Measurements from ENCODE around the gene MRPL28.
"Not testable (repeated sequence)": the region's sequence is repeated elsewhere in the genome, so short reads cannot be mapped to it uniquely, and the experiment has no call there.

MRPL28 gene

DNA sequence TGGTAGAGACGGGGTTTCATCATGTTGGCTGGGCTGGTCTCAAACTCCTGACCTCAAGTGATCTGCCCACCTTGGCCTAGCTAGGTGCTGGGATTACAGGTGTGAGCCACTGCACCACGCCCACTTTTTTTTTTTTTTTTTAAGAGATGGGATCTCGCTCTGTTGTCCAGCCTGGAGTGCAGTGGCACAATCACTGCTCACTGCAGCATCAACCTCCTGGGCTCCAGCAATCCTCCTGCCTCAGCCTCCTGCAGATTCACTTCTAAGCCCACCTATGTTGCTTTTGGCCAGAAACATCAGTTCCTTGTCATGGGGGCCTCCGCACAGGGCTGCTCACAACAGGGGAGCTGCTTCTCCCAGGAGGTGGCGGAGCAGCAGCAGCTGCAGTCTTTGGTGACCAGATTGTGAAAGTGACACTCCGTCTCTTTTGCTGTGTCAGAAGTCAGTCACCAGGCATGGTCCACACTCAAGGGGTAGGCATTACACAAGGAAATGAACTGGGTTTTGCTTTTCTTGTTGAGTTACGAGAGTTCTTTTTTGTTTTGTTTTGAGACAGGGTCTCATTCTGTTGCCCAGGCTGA lies 22.2 kb upstream of the MRPL28 start:
- Mint-ChIP-seq H3K4me3 (no peak overlapping the region), H3K4me1 (peaks cover 39% of the 10 kb centered on the region), H3K27ac (no peak overlapping the region), H3K36me3 (ENCODE audit: low read depth) (peaks cover 8% of the 10 kb centered on the region), H3K27me3 (ENCODE audit: low read depth, poor library complexity) (peaks cover 7% of the 10 kb centered on the region), H3K9me3 (peaks cover 4% of the 10 kb centered on the region)
- TF ChIP-seq CTCF (IDR thresholded peaks at IDR 0.05), result no peak
- DNase-seq, result no peak

DNA sequence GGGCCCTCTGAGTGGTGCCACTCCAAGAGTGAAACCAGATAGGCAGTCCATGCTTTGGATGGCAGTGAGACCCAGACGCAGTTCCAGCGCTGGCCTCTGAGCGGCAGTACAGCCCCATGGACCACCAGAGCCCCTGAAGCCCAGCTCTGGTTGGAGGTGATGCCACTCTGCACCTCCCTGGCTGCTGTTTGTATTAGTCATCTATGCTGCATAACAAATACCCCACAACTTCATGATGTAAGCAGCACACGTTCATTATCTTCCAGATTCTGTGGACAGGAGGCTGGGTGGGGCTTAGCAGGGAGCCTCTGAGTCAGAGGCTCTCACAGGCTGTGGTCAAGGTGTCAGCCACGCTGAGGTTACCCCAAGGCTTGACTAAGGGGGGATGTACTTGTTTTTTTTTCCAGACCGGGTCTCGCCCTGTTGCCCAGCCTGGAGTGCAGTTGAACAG lies 21.6 kb upstream of the MRPL28 start:
- peak; percentile 64 for DNase-seq
- H3K27ac Mint-ChIP-seq, result no peak overlapping the region
- TF ChIP-seq CTCF (IDR thresholded peaks at IDR 0.05), result peak; percentile 59
- H3K9me3 Mint-ChIP-seq, result peaks cover 4% of the 10 kb centered on the region
- H3K36me3 Mint-ChIP-seq (ENCODE audit: low read depth), result peaks cover 8% of the 10 kb centered on the region
- no peak overlapping the region for H3K4me3 Mint-ChIP-seq
- peaks cover 44% of the 10 kb centered on the region for H3K4me1 Mint-ChIP-seq
- peaks cover 7% of the 10 kb centered on the region for H3K27me3 Mint-ChIP-seq (ENCODE audit: low read depth, poor library complexity)

- no peak for DNase-seq
- TF ChIP-seq CTCF (IDR thresholded peaks at IDR 0.05), result no peak
- peak overlapping the region; percentile 36 for H3K4me3 Mint-ChIP-seq
- H3K27ac Mint-ChIP-seq, result no peak overlapping the region
- peaks cover 4% of the 10 kb centered on the region for H3K9me3 Mint-ChIP-seq
- peaks cover 52% of the 10 kb centered on the region for H3K4me1 Mint-ChIP-seq
- H3K36me3 Mint-ChIP-seq (ENCODE audit: low read depth), result peaks cover 8% of the 10 kb centered on the region
- H3K27me3 Mint-ChIP-seq (ENCODE audit: low read depth, poor library complexity), result peaks cover 4% of the 10 kb centered on the region
These were observed 19.0 kb upstream of the MRPL28 start for GRCh38 chr16:389352-389751.

GRCh38 chr16:387761-388666 lies 17.7 kb upstream of the MRPL28 start:
- Mint-ChIP-seq H3K4me1 (peaks cover 65% of the 10 kb centered on the region), H3K27ac (peak overlapping the region; percentile 87), H3K4me3 (peak overlapping the region; percentile 14)
- H3K27me3 Mint-ChIP-seq (ENCODE audit: low read depth, poor library complexity); H3K9me3 Mint-ChIP-seq; H3K36me3 Mint-ChIP-seq (ENCODE audit: low read depth); DNase-seq: not testable (repeated sequence)
- peak; percentile 9 for TF ChIP-seq CTCF (IDR thresholded peaks at IDR 0.05)

DNA sequence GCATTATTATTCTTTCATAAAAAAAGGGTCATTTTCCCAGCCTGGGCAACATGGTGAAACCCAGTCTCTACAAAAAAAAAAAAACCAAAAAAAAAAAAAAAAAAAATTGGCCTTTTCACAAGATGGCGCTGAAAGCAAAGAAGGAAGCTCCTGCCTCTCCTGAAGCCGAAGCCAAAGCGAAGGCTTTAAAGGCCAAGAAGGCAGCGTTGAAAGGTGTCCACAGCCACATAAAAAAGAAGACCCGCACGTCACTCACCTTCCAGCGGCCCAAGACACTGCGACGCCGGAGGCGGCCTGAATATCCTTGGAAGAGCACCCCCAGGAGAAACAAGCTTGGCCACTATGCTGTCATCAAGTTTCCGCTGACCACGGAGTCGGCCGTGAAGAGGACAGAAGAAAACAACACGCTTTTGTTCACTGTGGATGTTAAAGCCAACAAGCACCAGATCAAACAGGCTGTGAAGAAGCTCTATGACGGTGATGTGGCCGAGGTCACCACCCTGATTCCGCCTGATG lies 16.4 kb upstream of the MRPL28 start:
- H3K27ac Mint-ChIP-seq, result peak overlapping the region; percentile 75
- DNase-seq, result no peak
- peaks cover 3% of the 10 kb centered on the region for H3K36me3 Mint-ChIP-seq (ENCODE audit: low read depth)
- H3K27me3 Mint-ChIP-seq (ENCODE audit: low read depth, poor library complexity), result peaks cover 16% of the 10 kb centered on the region
- H3K9me3 Mint-ChIP-seq, result no peaks in the 10 kb centered on the region
- H3K4me1 Mint-ChIP-seq, result peaks cover 72% of the 10 kb centered on the region
- no peak for TF ChIP-seq CTCF (IDR thresholded peaks at IDR 0.05)
- peak overlapping the region; percentile 16 for H3K4me3 Mint-ChIP-seq
